Thyroid gland (tissue), 4 donors: Measurements from ENCODE around the gene PCNT. TPM values are rescaled to one million over a fixed set of nuclear protein-coding genes. Genes with fewer than 3 reads are reported as not detected.
"Not testable (repeated sequence)": the region's sequence is repeated elsewhere in the genome, so short reads cannot be mapped to it uniquely, and the experiment has no call there.

Experiments
- DNase-seq, 2 donors: peaks; one replicate each; pipeline ENCODE4 v3.0.0-alpha.2; 2019
- H3K27ac ChIP-seq, 3 donors: fragments of 200-600 bp; sonication (generic); 1 replicate in 2 of 3; 2 replicates in 1 of 3; pipeline ENCODE4 v1.5.1; 2016 to 2019; ENCODE audit warnings: mild to moderate bottlenecking in 1 of 3, moderate library complexity in 1 of 3
- H3K27me3 ChIP-seq: fragments of 200-600 bp; sonication (generic); one replicate; pipeline ENCODE4 v1.5.1; 2019
- H3K36me3 ChIP-seq, 2 donors: fragments of 200-600 bp; sonication (generic); one replicate each; pipeline ENCODE4 v1.5.1; 2016 to 2019
- H3K4me1 ChIP-seq, 2 donors: fragments of 200-600 bp; sonication (generic); one replicate each; pipeline ENCODE4 v1.5.1; 2017 to 2019
- H3K4me3 ChIP-seq, 3 donors: fragments of 200-600 bp; sonication (generic); replicated peaks in 1 of 3; 1 replicate in 2 of 3; 2 replicates in 1 of 3; pipeline ENCODE4 v1.5.1; 2016; ENCODE audit warnings: mild to moderate bottlenecking in 1 of 3
- H3K9me3 ChIP-seq: fragments of 200-600 bp; sonication (generic); one replicate; pipeline ENCODE4 v1.5.1; 2017
- POLR2A ChIP-seq, 2 donors: fragments of 450-650 bp; IDR thresholded peaks; one replicate each; pipeline ENCODE4 v1.6.1; 2017; ENCODE audit warnings: antibody characterized with exemption in 2 of 2, mild to moderate bottlenecking in 2 of 2, moderate library complexity in 1 of 2
- WGBS, 2 donors: methylation state at CpG; one replicate each; pipeline ENCODE4 v1.1.5; 2017; 5-methylcytosine and 5-hydroxymethylcytosine counted together
- intact Hi-C: fragments of 100-400 bp; cut with DNase I; formaldehyde crosslinking; loops from one replicate; pipeline ENCODE4 v1.15.1; 2023
- total RNA-seq, 4 donors: library from RNA; depleted of rRNA; stranded (reverse); fragments of >200 nt; gene quantifications; one replicate each; pipeline ENCODE4 v1.2.3, GENCODE V29; 2016
- TF ChIP-seq, protein P1 (sequence below), 6 experiments: fragments of 200-600 bp in 3 of 6; fragments of 450-650 bp in 3 of 6; sonication (generic) in 3 of 6; IDR thresholded peaks; one replicate each; pipeline ENCODE4 v1.5.1; 2016 to 2019; ENCODE audit warnings: antibody characterized with exemption in 6 of 6, mild to moderate bottlenecking in 2 of 6, inconsistent platforms in 1 of 6, moderate library complexity in 1 of 6

Gene PCNT
- total RNA-seq, 4 donors from 2014 or later = 23.9 to 36.6 (median 33.2) TPM

- H3K4me3 ChIP-seq = no peak overlapping the region
- no peaks in the 10 kb centered on the region for H3K36me3 ChIP-seq
- 95 to 100% methylated on average over 5 of the region's 5 CpGs for WGBS, 2 donors
- H3K27me3 ChIP-seq = no peaks in the 10 kb centered on the region
- intact Hi-C loops = no loop called here
- DNase-seq = no peak
- H3K27ac ChIP-seq = no peak overlapping the region
- no peak for TF ChIP-seq POLR2A (IDR thresholded peaks at IDR 0.05)
- TF ChIP-seq, protein P1, sequence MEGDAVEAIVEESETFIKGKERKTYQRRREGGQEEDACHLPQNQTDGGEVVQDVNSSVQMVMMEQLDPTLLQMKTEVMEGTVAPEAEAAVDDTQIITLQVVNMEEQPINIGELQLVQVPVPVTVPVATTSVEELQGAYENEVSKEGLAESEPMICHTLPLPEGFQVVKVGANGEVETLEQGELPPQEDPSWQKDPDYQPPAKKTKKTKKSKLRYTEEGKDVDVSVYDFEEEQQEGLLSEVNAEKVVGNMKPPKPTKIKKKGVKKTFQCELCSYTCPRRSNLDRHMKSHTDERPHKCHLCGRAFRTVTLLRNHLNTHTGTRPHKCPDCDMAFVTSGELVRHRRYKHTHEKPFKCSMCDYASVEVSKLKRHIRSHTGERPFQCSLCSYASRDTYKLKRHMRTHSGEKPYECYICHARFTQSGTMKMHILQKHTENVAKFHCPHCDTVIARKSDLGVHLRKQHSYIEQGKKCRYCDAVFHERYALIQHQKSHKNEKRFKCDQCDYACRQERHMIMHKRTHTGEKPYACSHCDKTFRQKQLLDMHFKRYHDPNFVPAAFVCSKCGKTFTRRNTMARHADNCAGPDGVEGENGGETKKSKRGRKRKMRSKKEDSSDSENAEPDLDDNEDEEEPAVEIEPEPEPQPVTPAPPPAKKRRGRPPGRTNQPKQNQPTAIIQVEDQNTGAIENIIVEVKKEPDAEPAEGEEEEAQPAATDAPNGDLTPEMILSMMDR (IDR thresholded peaks at IDR 0.05) = no peak
- no peaks in the 10 kb centered on the region for H3K4me1 ChIP-seq
- no peaks in the 10 kb centered on the region for H3K9me3 ChIP-seq
These were observed 124.2 kb downstream of the PCNT start for GRCh38 chr21:46448108-46448507.

DNA sequence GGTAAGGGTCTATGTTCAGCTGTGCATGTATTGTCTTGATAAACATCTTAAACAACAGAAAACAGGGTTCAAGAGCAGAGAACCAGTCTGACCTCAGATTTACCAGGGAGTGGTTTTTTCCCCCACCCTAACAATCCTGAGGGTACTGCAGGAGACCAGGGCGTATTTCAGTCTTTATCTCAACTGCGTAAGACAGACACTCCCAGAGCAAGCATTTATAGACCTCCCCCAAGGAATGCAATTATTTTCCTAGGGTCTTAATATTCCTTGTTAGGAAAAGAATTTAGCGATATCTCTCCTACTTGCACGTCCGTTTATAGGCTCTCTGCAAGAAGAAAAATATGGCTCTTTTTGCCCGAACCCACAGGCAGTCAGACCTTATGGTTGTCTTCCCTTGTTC is 124.9 kb downstream of the PCNT start:
- H3K27ac ChIP-seq, intact Hi-C loops, H3K4me1 ChIP-seq, DNase-seq, H3K9me3 ChIP-seq, H3K27me3 ChIP-seq, H3K4me3 ChIP-seq, H3K36me3 ChIP-seq: not testable (repeated sequence)
- 95 to 96% methylated on average over 6 of the region's 6 CpGs for WGBS, 2 donors

DNA sequence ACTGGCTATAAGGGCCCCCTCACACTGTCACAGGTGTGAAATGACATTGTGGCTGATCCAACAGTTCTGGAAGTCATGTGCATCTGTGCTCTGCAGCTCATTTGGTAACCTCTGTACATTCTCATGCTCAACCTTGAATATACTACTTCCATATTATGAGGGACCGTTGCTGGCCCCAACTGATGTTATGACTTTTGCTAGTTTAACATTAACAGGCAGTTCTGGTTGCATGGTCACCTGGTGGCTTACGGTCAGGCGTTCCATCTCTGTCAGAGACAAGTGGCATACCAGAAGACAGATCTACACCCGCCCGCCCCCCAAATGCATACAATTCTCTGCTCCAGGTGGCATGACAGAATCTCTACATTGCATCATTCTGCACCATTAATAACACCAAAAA is 128.8 kb downstream of the PCNT start:
- no peak overlapping the region for H3K4me3 ChIP-seq
- no peaks in the 10 kb centered on the region for H3K27me3 ChIP-seq
- no peaks in the 10 kb centered on the region for H3K36me3 ChIP-seq
- TF ChIP-seq, protein P1 (IDR thresholded peaks at IDR 0.05) = no peak
- no peak for TF ChIP-seq POLR2A (IDR thresholded peaks at IDR 0.05)
- H3K27ac ChIP-seq = no peak overlapping the region
- no peaks in the 10 kb centered on the region for H3K9me3 ChIP-seq
- peaks cover 11 to 16% of the 10 kb centered on the region in 2 donors for H3K4me1 ChIP-seq
- intact Hi-C loops = no loop called here
- WGBS, 2 donors = 99 to 100% methylated on average over 5 of the region's 5 CpGs
- DNase-seq = no peak

GRCh38 chr21:46454142-46454541 is 130.2 kb downstream of the PCNT start:
- H3K4me3 ChIP-seq = no peak overlapping the region
- 50 to 60% methylated on average over 3 of the region's 3 CpGs for WGBS, 2 donors
- intact Hi-C loops = no loop called here
- peaks cover 11 to 17% of the 10 kb centered on the region in 2 donors for H3K4me1 ChIP-seq
- no peak for TF ChIP-seq POLR2A (IDR thresholded peaks at IDR 0.05)
- TF ChIP-seq, protein P1 (IDR thresholded peaks at IDR 0.05) = no peak
- H3K27ac ChIP-seq = no peak overlapping the region
- DNase-seq = no peak
- no peaks in the 10 kb centered on the region for H3K9me3 ChIP-seq
- H3K36me3 ChIP-seq = no peaks in the 10 kb centered on the region
- no peaks in the 10 kb centered on the region for H3K27me3 ChIP-seq

GRCh38 chr21:46454634-46455390 is 130.9 kb downstream of the PCNT start:
- no peaks in the 10 kb centered on the region for H3K9me3 ChIP-seq
- no peaks in the 10 kb centered on the region for H3K36me3 ChIP-seq
- no peak for DNase-seq
- no peaks in the 10 kb centered on the region for H3K27me3 ChIP-seq
- H3K4me3 ChIP-seq = no peak overlapping the region
- intact Hi-C loops = no loop called here
- WGBS, 2 donors = 77 to 78% methylated on average over 4 of the region's 4 CpGs
- no peak overlapping the region for H3K27ac ChIP-seq
- TF ChIP-seq POLR2A (IDR thresholded peaks at IDR 0.05) = no peak
- TF ChIP-seq, protein P1 (IDR thresholded peaks at IDR 0.05) = no peak
- H3K4me1 ChIP-seq = peaks cover 11 to 17% of the 10 kb centered on the region in 2 donors
